SK-N-MC (cell line): ENCODE results near the gene OSBPL5.

Experiments used
- DNase-seq: peaks from one replicate; pipeline ENCODE4 v3.0.0-alpha.2; 2011; ENCODE audit warnings: low read depth, low spot score
- H3K27ac ChIP-seq: fragments of 200-600 bp; sonication (generic); 2 replicates; pipeline ENCODE4 v1.5.1; 2016; ENCODE audit warnings: mixed run types
- H3K36me3 ChIP-seq: fragments of 200-600 bp; sonication (generic); 2 replicates; pipeline ENCODE4 v1.6.1; 2017; ENCODE audit warnings: antibody characterized with exemption, low read length, mixed read lengths; ENCODE audit not compliant: insufficient read depth
- H3K4me3 ChIP-seq: fragments of 200-600 bp; sonication (generic); 2 replicates; pipeline ENCODE4 v1.5.1; 2016
- H3K9ac ChIP-seq: fragments of 200-600 bp; sonication (generic); 2 replicates; pipeline ENCODE4 v1.8.0; 2017; ENCODE audit warnings: mixed run types, mixed read lengths; ENCODE audit not compliant: insufficient read length
- H3K9me3 ChIP-seq: fragments of 200-600 bp; sonication (generic); 2 replicates; pipeline ENCODE4 v1.6.1; 2017; ENCODE audit warnings: low read depth, mild to moderate bottlenecking, antibody characterized with exemption, low read length, moderate library complexity, mixed read lengths
- EZH2 ChIP-seq: fragments of 200-600 bp; sonication (generic); IDR thresholded peaks from one replicate; pipeline ENCODE4 v1.6.1; 2017; ENCODE audit warnings: antibody characterized with exemption
- FOXP2 ChIP-seq: optimal IDR thresholded peaks from 2 replicates; pipeline ENCODE3; 2011; ENCODE audit warnings: mild to moderate bottlenecking, moderate library complexity; ENCODE audit not compliant: insufficient read depth; ENCODE audit errors: extremely low read length, control extremely low read depth
- POLR2AphosphoS5 ChIP-seq: IDR thresholded peaks from 2 replicates; pipeline ENCODE4 v1.6.1; 2012; ENCODE audit warnings: mild to moderate bottlenecking, low read depth, low read length, borderline replicate concordance

Gene OSBPL5

GRCh38 chr11:3200388-3201111 lies 35.4 kb upstream of the OSBPL5 start:
- no peak for TF ChIP-seq FOXP2
- TF ChIP-seq EZH2 = no peak
- TF ChIP-seq POLR2AphosphoS5 = no peak
- H3K27ac ChIP-seq = no peak overlapping the region
- no peaks in the 10 kb centered on the region for H3K36me3 ChIP-seq
- no peak for DNase-seq
- no peak overlapping the region for H3K9ac ChIP-seq
- no peaks in the 10 kb centered on the region for H3K9me3 ChIP-seq
- no peak overlapping the region for H3K4me3 ChIP-seq

GRCh38 chr11:3199537-3200295 lies 34.6 kb upstream of the OSBPL5 start:
- Histone ChIP-seq H3K9ac (no peak overlapping the region), H3K36me3 (no peaks in the 10 kb centered on the region), H3K9me3 (no peaks in the 10 kb centered on the region), H3K4me3 (no peak overlapping the region), H3K27ac (no peak overlapping the region)
- TF ChIP-seq EZH2 = no peak
- DNase-seq = no peak

GRCh38 chr11:3198815-3199214 lies 33.7 kb upstream of the OSBPL5 start:
- no peaks in the 10 kb centered on the region for H3K9me3 ChIP-seq
- H3K36me3 ChIP-seq = no peaks in the 10 kb centered on the region
- H3K9ac ChIP-seq = no peak overlapping the region
- H3K4me3 ChIP-seq = no peak overlapping the region
- no peak for DNase-seq
- no peak overlapping the region for H3K27ac ChIP-seq
- no peak for TF ChIP-seq FOXP2
- no peak for TF ChIP-seq POLR2AphosphoS5
- no peak for TF ChIP-seq EZH2

GRCh38 chr11:3197878-3198528 lies 32.9 kb upstream of the OSBPL5 start:
- Histone ChIP-seq H3K4me3 (no peak overlapping the region), H3K27ac (no peak overlapping the region), H3K9me3 (no peaks in the 10 kb centered on the region), H3K36me3 (no peaks in the 10 kb centered on the region), H3K9ac (no peak overlapping the region)
- DNase-seq = no peak
- TF ChIP-seq FOXP2 = no peak
- TF ChIP-seq POLR2AphosphoS5 = no peak

- no peak overlapping the region for H3K9ac ChIP-seq
These were observed 32.1 kb upstream of the OSBPL5 start for GRCh38 chr11:3197044-3197695.

GRCh38 chr11:3196161-3197043 lies 31.3 kb upstream of the OSBPL5 start:
- no peak overlapping the region for H3K9ac ChIP-seq
- H3K27ac ChIP-seq = no peak overlapping the region
- H3K36me3 ChIP-seq = no peaks in the 10 kb centered on the region
- no peaks in the 10 kb centered on the region for H3K9me3 ChIP-seq
- TF ChIP-seq EZH2 = no peak
- no peak for TF ChIP-seq FOXP2
- no peak for TF ChIP-seq POLR2AphosphoS5
- no peak overlapping the region for H3K4me3 ChIP-seq
- no peak for DNase-seq

More at GRCh38 chr11:3197044-3197695, 32.1 kb upstream of the OSBPL5 start:
- no peak for DNase-seq
- no peak for TF ChIP-seq EZH2
- no peak for TF ChIP-seq FOXP2
- no peak for TF ChIP-seq POLR2AphosphoS5
- Histone ChIP-seq H3K36me3 (no peaks in the 10 kb centered on the region), H3K4me3 (no peak overlapping the region), H3K9me3 (no peaks in the 10 kb centered on the region), H3K27ac (no peak overlapping the region)

GRCh38 chr11:3195251-3196160 lies 30.4 kb upstream of the OSBPL5 start:
- DNase-seq = no peak
- H3K36me3 ChIP-seq = no peaks in the 10 kb centered on the region
- TF ChIP-seq POLR2AphosphoS5 (no peak), FOXP2 (no peak), EZH2 (no peak)
- H3K9ac ChIP-seq = no peak overlapping the region
- H3K4me3 ChIP-seq = no peak overlapping the region
- H3K9me3 ChIP-seq = no peaks in the 10 kb centered on the region
- H3K27ac ChIP-seq = no peak overlapping the region
